Calu3 (cell line): Measurements from ENCODE around the gene KCNT2. TPM values are rescaled to one million over a fixed set of nuclear protein-coding genes. Genes with fewer than 3 reads are reported as not detected.

Experiments
- BruUV-seq: library from RNA; stranded (reverse); fragments of 400-500 nt; replicated peaks from 2 replicates; lab custom pipeline; 2021; lab: Mats Ljungman, UMichigan
- CTCF ChIA-PET: fragments of 300-600 bp; sonication (Branson Sonifier 250); formaldehyde crosslinking; loops from one replicate; lab custom pipeline; 2022; ENCODE audit warnings: antibody characterized with exemption; lab: Charles Lee
- DNase-seq: peaks from one replicate; pipeline ENCODE4 v3.0.0; 2022
- H3K27ac Mint-ChIP-seq: one replicate; pipeline ENCODE4 v1.8.0; 2022; ENCODE audit warnings: mixed read lengths; ENCODE audit not compliant: unreplicated experiment
- H3K27me3 Mint-ChIP-seq: one replicate; pipeline ENCODE4 v1.8.0; 2022; ENCODE audit warnings: mixed read lengths; ENCODE audit not compliant: unreplicated experiment
- H3K36me3 Mint-ChIP-seq: one replicate; pipeline ENCODE4 v1.8.0; 2022; ENCODE audit warnings: mild to moderate bottlenecking, moderate library complexity, mixed read lengths; ENCODE audit not compliant: insufficient read depth, unreplicated experiment
- H3K4me1 Mint-ChIP-seq: one replicate; pipeline ENCODE4 v1.8.0; 2022; ENCODE audit warnings: mild to moderate bottlenecking, low read depth, mixed read lengths; ENCODE audit not compliant: unreplicated experiment
- H3K4me3 Mint-ChIP-seq: one replicate; pipeline ENCODE4 v1.8.0; 2022; ENCODE audit warnings: mild to moderate bottlenecking, low read depth, moderate library complexity, mixed read lengths; ENCODE audit not compliant: unreplicated experiment
- H3K9me3 Mint-ChIP-seq: one replicate; pipeline ENCODE4 v1.8.0; 2022; ENCODE audit warnings: low read depth, mixed read lengths; ENCODE audit not compliant: unreplicated experiment
- CTCF ChIP-seq: fragments of 200-600 bp; IDR thresholded peaks from one replicate; pipeline ENCODE4 v1.8.0; 2022; ENCODE audit warnings: antibody characterized with exemption; ENCODE audit not compliant: unreplicated experiment
- intact Hi-C: fragments of 100-400 bp; cut with micrococcal nuclease; formaldehyde crosslinking; loops from one replicate; pipeline ENCODE4 v1.10.0; 2022; ENCODE audit not compliant: unreplicated experiment
- total RNA-seq: library from RNA; stranded (reverse); gene quantifications from 2 replicates; pipeline ENCODE4 v1.2.3, GENCODE V29; 2022

The KCNT2 gene
- total RNA-seq, 1 experiment from 2014 or later, result 3.3 TPM

GRCh38 chr1:196407358-196408051, 200.7 kb downstream of the KCNT2 start:
- Mint-ChIP-seq H3K27me3 (no peaks in the 10 kb centered on the region), H3K9me3 (peaks cover 9% of the 10 kb centered on the region), H3K27ac (no peak overlapping the region), H3K36me3 (no peaks in the 10 kb centered on the region), H3K4me1 (peaks cover 8% of the 10 kb centered on the region), H3K4me3 (no peak overlapping the region)
- no TSS peak for BruUV-seq
- no peak for TF ChIP-seq CTCF
- CTCF ChIA-PET, result interaction anchor here (0.6 kb wide), 1 partner anchor 810 kb away, joined by 3 read pairs; no protein-coding TSS in a partner anchor
- intact Hi-C loops, result no loop called here
- no peak for DNase-seq

- Mint-ChIP-seq H3K27me3 (no peaks in the 10 kb centered on the region), H3K4me1 (peaks cover 8% of the 10 kb centered on the region), H3K36me3 (no peaks in the 10 kb centered on the region), H3K27ac (no peak overlapping the region), H3K4me3 (no peak overlapping the region), H3K9me3 (peaks cover 2% of the 10 kb centered on the region)
- no peak for DNase-seq
- intact Hi-C loops, result no loop called here
- no peak for TF ChIP-seq CTCF
- BruUV-seq, result no TSS peak
- CTCF ChIA-PET, result no interaction called here
Measured at GRCh38 chr1:196405839-196406238, 202.4 kb downstream of the KCNT2 start.

GRCh38 chr1:196403803-196404690, 204.2 kb downstream of the KCNT2 start:
- Mint-ChIP-seq H3K4me1 (peaks cover 8% of the 10 kb centered on the region), H3K9me3 (no peaks in the 10 kb centered on the region)
- intact Hi-C loops, result no loop called here

GRCh38 chr1:196401891-196402290, 206.3 kb downstream of the KCNT2 start:
- Mint-ChIP-seq H3K27me3 (no peaks in the 10 kb centered on the region), H3K36me3 (no peaks in the 10 kb centered on the region), H3K9me3 (no peaks in the 10 kb centered on the region), H3K27ac (no peak overlapping the region), H3K4me3 (no peak overlapping the region), H3K4me1 (no peaks in the 10 kb centered on the region)
- TF ChIP-seq CTCF, result no peak
- no TSS peak for BruUV-seq
- intact Hi-C loops, result no loop called here
- DNase-seq, result no peak
- CTCF ChIA-PET, result no interaction called here

More at GRCh38 chr1:196403803-196404690, 204.2 kb downstream of the KCNT2 start:
- BruUV-seq, result no TSS peak
- CTCF ChIA-PET, result no interaction called here
- Mint-ChIP-seq H3K27ac (no peak overlapping the region), H3K36me3 (no peaks in the 10 kb centered on the region), H3K4me3 (no peak overlapping the region), H3K27me3 (no peaks in the 10 kb centered on the region)
- DNase-seq, result no peak
- TF ChIP-seq CTCF, result no peak
